ENCODE results near the gene FTSJ1.
"Not testable (repeated sequence)": the region's sequence is repeated elsewhere in the genome, so short reads cannot be mapped to it uniquely, and the experiment has no call there.

FTSJ1 gene, protein sequence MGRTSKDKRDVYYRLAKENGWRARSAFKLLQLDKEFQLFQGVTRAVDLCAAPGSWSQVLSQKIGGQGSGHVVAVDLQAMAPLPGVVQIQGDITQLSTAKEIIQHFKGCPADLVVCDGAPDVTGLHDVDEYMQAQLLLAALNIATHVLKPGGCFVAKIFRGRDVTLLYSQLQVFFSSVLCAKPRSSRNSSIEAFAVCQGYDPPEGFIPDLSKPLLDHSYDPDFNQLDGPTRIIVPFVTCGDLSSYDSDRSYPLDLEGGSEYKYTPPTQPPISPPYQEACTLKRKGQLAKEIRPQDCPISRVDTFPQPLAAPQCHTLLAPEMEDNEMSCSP

DNA sequence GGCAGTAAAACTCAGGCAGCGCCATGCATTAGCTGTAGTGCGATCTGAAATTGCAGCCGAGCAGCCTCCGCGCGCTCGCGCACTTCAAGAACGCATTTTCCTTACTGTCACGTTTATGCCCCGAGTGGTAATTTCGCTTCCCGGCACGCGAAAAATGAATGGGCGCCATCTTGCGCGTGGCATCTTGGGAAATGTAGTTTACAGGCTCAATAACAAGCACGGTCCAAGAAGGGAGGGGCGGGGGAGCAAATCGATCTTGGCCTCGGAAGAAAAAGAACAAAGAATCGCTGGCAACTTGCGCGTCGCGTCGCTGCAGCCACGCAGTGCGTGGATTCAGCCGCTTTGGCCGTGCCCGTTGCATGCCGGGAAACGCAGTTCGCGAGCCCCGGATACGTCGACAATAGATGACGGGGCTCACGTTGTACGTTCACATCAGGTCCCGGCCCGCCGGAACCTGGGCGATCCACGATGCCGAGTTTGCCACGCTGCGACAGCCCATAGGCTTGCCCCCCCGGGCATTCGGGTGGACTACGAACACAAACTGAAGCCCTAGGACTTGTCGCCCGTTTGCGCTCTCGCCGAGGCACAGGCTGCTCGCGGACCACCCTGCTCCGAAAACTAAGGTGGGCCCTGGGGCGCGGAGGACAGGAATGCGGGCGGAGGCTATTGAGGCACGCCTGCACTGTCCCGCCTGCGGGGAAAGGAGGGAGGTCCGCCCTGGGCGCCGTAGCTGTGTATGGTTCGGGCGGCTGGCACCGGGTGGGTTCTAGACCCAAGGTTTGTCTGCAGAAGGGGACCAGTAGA is at the start of gene FTSJ1:
Gene FTSJ1, plus strand, starts transcription at position 426 of the 804 bp plus-strand sequence. CDS start 1,849 bp downstream, outside the sequence.
- peak; percentile 82 to 86 for DNase-seq

DNA sequence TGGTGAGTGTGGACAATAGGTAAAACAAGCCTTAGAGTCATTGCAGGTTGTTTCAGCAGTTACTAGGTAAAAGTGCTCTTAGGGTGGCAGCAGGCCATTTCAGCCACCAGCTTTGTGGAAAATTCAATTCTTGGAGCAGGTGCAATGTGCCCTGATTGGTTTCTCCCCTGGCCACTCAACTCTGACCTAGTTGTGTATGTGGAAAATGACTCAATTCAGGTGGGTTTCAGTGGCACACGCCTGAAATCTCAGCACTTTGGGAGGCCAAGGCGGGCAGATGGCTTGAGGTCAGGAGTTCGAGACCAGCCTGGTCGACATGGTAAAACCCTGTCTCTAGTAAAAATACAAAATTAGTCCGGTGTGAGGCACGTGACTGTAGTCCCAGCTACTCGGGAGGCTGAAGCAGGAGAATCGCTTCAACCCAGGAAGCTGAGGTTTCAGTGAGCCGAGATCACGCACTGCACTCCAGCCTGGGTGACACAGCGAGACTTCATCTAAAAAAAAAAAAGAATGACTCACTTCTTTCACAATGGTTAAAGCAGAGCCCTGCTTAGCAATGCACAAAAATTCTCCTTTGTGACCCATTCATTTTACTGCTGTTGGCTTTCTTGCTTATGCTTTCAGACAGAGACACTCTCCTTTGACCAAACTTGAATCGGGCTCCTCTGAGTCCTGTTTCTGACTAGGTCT is 48.8 kb upstream of the FTSJ1 start:
- not testable (repeated sequence) for DNase-seq

DNA sequence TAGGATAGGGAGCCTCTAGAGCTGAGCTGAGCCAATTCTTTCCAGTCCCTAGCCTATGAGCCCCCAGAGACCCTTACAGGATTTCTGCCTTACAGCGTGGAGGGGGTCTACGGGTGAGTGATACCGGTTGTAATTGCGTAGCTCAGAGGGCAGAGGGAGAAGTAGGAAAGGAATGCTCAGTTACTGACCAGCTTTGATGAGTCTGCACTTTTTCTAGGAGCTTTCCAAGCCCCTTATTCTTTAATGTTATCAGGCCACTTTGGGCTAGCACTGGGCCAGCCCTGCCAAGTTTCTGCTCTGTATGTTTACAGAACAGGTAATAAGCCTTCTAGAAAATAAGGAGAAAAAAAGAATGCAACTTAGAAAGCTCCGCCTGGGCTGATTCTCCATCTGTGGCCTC is 46.4 kb upstream of the FTSJ1 start:
- not testable (repeated sequence) for DNase-seq

DNA sequence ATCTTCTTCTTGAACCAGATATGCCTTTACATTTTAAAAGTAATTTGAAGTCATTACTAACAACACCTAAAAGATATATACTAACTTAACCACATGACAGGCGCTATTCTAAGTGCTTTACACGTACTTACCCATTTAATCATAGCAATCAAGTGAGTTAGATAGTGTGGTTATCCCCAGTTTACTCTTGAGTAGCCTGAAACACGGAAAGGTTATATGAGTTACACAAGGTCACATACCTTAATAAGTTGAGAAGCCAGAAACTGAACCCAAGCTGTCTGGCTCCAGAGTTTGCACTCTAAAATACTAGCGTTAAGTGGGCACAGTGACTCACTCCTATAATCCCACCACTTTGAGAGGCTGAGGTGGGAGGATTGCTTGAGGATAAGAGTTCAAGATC is 45.8 kb upstream of the FTSJ1 start:
- DNase-seq, result not testable (repeated sequence)

DNA sequence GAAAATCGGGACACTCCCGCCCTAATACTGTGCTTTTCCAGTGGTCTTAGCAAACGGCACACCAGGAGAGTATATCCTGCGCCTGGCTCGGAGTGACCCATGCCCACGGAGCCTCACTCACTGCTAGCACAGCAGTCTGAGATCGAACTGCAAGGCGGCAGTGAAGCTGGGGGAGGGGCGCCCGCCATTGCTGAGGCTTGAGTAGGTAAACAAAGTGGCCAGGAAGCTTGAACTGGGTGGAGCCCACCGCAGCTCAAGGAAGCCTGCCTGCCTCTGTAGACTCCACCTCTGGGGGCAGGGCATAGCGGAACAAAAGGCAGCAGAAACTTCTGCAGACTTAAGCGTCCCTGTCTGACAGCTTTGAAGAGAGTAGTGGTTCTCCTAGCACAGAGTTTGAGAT is 42.3 kb upstream of the FTSJ1 start:
- DNase-seq, result not testable (repeated sequence)

GRCh38 chrX:48447201-48447600 is 28.8 kb upstream of the FTSJ1 start:
- not testable (repeated sequence) for DNase-seq

- DNase-seq, result no peak
Measured at GRCh38 chrX:48450076-48450475, 25.9 kb upstream of the FTSJ1 start.

- DNase-seq, result no peak
Measured at GRCh38 chrX:48451708-48452107, 24.3 kb upstream of the FTSJ1 start.

GRCh38 chrX:48456628-48457331 is 19.2 kb upstream of the FTSJ1 start:
- DNase-seq, result no peak

GRCh38 chrX:48458711-48459110 is 17.3 kb upstream of the FTSJ1 start:
- no peak for DNase-seq

GRCh38 chrX:48459483-48459882 is 16.5 kb upstream of the FTSJ1 start:
- DNase-seq, result no peak

DNA sequence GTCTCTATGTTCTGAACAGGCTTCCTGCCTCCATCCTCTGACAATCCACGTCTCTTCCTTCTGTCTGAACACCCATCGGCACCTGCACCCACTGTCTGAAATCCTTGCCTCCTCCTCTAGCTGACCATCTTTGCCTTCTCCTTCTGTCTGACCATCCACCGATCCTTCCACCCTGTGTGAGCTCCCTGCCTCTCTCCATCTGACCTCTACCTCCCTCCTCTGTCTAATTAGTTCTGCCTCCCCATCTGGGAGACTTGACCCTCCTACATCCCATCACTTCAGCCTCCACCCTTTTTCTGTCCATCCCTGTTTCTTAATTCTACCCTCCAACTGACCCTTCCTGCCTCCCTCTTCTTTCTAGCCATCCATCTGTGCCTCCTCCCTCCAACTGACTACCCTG is 16.0 kb upstream of the FTSJ1 start:
- DNase-seq, result no peak

GRCh38 chrX:48460606-48461005 is 15.4 kb upstream of the FTSJ1 start:
- DNase-seq, result no peak

- DNase-seq, result no peak
Measured at GRCh38 chrX:48461830-48462229, 14.2 kb upstream of the FTSJ1 start.

- no peak for DNase-seq
Measured at GRCh38 chrX:48465336-48465933, 10.6 kb upstream of the FTSJ1 start.

DNA sequence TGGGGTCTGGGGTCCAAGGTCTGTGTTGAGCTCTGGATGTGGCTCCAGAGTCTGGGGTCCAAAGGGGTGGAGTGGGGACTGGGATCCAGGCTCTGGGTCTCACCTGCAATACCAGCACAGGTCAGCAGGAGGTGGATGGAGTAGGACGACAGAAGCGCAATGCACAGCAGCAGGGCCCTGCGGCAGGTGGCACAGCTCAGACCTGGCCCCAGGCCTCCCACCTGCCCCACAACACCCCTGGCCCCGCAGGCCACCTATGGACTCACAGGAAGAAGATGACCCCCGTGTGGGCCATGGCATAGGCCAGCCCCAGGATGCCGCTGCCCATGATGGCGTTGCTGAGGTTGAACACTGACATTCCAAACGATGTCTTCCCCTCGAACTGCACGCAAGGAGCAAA is 9.3 kb upstream of the FTSJ1 start:
- peak; percentile 39 to 62 for DNase-seq

DNA sequence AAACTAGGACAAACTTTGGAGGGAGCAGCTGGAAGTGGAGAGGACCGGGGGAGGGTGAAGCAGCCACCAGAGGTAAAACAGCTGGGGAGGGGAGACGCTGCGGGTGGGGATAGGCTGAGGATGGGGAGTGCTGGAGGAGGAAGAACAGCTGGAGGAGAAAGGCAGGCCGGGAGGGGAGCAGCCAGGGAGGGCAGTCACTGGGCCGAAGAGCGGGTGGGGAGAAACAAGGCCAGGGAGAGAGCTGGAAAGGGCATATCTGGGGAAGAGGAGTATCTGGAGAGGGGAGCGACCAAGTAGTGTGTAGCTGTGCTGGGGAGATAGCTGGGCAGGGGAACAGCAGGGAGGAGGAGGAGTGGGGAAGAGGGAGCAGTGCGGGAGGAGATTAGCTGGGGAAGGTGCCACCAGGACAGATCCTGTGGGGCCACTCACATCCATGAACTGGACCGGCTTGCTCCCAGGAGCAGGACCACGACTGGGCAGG is 8.7 kb upstream of the FTSJ1 start:
- DNase-seq, result no peak

DNA sequence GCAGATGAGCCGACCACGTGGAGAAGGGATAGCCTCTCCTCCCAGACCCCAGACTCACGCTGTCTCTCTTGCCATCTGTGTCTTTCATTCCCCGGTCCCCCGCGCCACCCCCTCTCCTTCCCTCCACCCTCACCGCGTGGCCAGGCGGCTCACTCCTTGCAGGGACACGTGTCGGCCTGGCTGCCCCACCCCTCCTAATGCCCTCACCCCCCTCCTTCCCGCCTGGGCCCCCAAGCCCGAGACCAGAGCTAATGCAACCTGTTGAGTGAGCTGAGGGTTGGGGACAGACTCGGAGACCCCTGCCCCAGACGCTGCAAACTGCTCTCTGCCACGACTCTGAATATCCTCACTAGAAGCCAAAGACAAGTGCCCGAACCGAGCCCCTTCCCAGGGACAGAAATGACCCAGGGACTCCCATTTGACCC is 7.7 kb upstream of the FTSJ1 start:
- DNase-seq, result peak; percentile 61 to 68

DNA sequence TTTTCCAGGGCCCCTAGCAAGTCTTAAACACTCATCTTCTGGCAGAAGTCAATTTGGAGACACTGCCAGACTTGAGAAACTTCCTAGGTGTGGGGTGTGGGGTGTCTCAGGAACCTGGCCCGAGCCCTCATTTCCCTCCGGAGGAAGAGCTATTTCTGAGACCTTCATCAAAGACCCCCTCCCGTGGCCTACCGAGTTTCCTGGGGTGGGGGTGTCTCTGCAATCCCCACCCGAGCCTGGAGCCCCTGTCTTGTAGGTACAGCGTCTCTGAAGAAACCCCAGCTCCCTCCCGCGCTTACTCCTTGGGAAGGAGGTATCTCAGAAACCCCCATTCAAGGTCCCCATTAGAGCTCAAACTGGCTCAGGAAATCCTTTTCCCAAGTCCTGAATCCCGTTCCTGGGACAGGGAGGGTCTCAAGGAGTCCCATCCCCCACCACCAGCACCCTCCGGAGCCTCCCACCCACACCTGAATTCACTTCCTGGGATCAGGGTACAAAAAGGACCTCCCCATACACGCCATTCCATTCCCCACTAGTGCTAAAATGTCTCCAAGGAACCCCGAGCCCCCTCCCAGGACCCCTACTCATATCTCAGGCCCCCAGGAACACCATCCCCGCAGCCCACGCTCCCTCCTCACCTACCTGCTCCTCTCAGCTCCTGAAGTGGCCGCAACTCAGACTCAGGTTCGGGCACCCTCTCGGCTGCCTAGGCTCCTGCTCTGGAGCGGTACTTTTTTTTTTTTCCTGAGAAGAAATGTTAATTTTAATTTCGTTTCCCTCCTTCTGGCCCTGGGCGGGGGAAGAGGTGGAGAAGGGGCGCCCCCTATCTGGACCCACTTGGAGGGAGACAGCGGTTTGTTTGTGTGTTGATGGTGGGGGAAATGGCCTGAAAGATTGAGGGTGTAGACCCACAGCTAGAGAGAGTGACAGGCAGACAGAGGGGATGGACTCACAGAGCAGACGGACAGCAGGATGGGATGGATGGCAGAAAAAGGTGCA is 7.0 kb upstream of the FTSJ1 start:
- DNase-seq, result peak; percentile 47 to 59

DNA sequence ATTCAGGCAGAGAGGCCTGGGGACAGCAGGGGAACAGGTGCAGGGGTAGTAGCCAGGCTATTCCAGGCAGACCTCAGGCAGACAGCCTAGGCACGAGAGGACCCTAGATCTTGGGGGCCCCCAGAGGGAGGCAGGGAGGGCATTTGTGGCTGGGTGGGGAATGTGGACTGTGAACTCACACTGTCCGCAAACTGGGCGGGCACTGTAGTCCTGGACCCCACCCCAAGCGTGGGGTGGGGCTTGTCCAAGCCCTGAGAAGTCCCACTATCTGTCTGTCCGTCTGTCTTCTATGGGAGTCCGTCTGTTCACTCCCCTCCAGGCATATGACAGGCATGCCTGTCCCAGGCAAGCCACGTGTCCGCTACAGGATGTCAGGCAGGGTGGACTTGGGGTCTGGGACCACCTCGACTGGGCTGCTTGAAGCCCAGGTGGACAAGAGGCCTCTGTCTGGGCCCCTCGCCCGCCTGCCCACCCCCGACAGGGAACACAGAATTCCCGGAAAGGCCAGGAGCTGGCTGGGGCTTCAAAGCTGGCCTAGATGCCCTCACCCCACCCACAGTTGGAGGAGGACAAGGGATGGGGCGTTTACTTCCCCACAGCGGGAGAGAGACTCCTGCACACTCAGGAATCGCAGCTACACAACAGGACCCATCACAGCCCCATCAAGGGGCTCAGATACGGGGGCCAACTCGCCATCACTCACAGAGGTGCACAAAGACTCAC is 5.7 kb upstream of the FTSJ1 start, which contains the start of gene SLC38A5:
Gene SLC38A5, minus strand, starts transcription at position 151 of the 723 bp plus-strand sequence. CDS start 2,336 bp downstream, outside the sequence.
- no peak for DNase-seq
